ENCODE results near the gene DAAM1. TPM values are rescaled to one million over a fixed set of nuclear protein-coding genes. Genes with fewer than 3 reads are reported as not detected.

The DAAM1 gene
- 10 to 100 TPM; 51.0 to 70.6 (median 60.4) TPM for polyA plus RNA-seq (ENCODE audit: insufficient read length in 3 of 3)
- long read RNA-seq, donor 1, partial matches to known transcripts = 0 of 3 reads
- long read RNA-seq, donor 1, other reads (novel, unspliced or antisense) = 0 of 3 reads
- long read RNA-seq, donor 2, partial matches to known transcripts = 7 of 9 reads
- long read RNA-seq, donor 2, other reads (novel, unspliced or antisense) = 0 of 9 reads
- long read RNA-seq, donor 3, full-length matches to known transcripts = 10 of 10 reads
- long read RNA-seq, donor 3, partial matches to known transcripts = 0 of 10 reads
- long read RNA-seq, donor 3, other reads (novel, unspliced or antisense) = 0 of 10 reads
- long read RNA-seq, donor 4, full-length matches to known transcripts = 5 of 5 reads
- long read RNA-seq, donor 4, partial matches to known transcripts = 0 of 5 reads
- long read RNA-seq, donor 4, other reads (novel, unspliced or antisense) = 0 of 5 reads
- long read RNA-seq, donor 5 = 0 reads
- long read RNA-seq, donor 6, partial matches to known transcripts = 6 of 15 reads
- long read RNA-seq, donor 6, other reads (novel, unspliced or antisense) = 0 of 15 reads
- long read RNA-seq, donor 7, full-length matches to known transcripts = 4 of 4 reads
- long read RNA-seq, donor 7, partial matches to known transcripts = 0 of 4 reads
- long read RNA-seq, donor 7, other reads (novel, unspliced or antisense) = 0 of 4 reads
- long read RNA-seq, donor 8 = 0 reads
- long read RNA-seq, donor 9, partial matches to known transcripts = 0 of 5 reads
- long read RNA-seq, donor 9, other reads (novel, unspliced or antisense) = 0 of 5 reads
- long read RNA-seq, donor 10, partial matches to known transcripts = 0 of 1 reads
- long read RNA-seq, donor 10, other reads (novel, unspliced or antisense) = 0 of 1 reads
- long read RNA-seq, donor 11, full-length matches to known transcripts = 8 of 8 reads
- long read RNA-seq, donor 11, partial matches to known transcripts = 0 of 8 reads
- long read RNA-seq, donor 11, other reads (novel, unspliced or antisense) = 0 of 8 reads
- long read RNA-seq, donor 12, partial matches to known transcripts = 0 of 3 reads
- long read RNA-seq, donor 12, other reads (novel, unspliced or antisense) = 0 of 3 reads
- long read RNA-seq, donor 13 = 0 reads
- long read RNA-seq, donor 14, full-length matches to known transcripts = 2 of 2 reads
- long read RNA-seq, donor 14, partial matches to known transcripts = 0 of 2 reads
- long read RNA-seq, donor 14, other reads (novel, unspliced or antisense) = 0 of 2 reads
- long read RNA-seq, donor 15, partial matches to known transcripts = 0 of 3 reads
- long read RNA-seq, donor 15, other reads (novel, unspliced or antisense) = 0 of 3 reads
- long read RNA-seq, donor 16, full-length matches to known transcripts = 15 of 15 reads
- long read RNA-seq, donor 16, partial matches to known transcripts = 0 of 15 reads
- long read RNA-seq, donor 16, other reads (novel, unspliced or antisense) = 0 of 15 reads

GRCh38 chr14:59188461-59189090, at the start of gene DAAM1:
Gene DAAM1, plus strand, starts transcription at chr14:59188667. Its CDS starts 74,811 bp downstream, at chr14:59263478.
- peak; percentile 90 to 99 (median 97) for DNase-seq (ENCODE audit: extremely low read depth in 1 of 11, low read depth in 9 of 11, low spot score in 4 of 11)

GRCh38 chr14:59139324-59139723, 49.1 kb upstream of the DAAM1 start:
- no peak for DNase-seq (ENCODE audit: extremely low read depth in 1 of 11, low read depth in 9 of 11, low spot score in 4 of 11)

- DNase-seq (ENCODE audit: extremely low read depth in 1 of 11, low read depth in 9 of 11, low spot score in 4 of 11) = peak in 1 of 11 donors; percentile 61
Observed at GRCh38 chr14:59140106-59140843, 48.2 kb upstream of the DAAM1 start.

- DNase-seq (ENCODE audit: extremely low read depth in 1 of 11, low read depth in 9 of 11, low spot score in 4 of 11) = no peak
Observed at GRCh38 chr14:59146484-59146883, 42.0 kb upstream of the DAAM1 start.

GRCh38 chr14:59147007-59147406, 41.5 kb upstream of the DAAM1 start:
- no peak for DNase-seq (ENCODE audit: extremely low read depth in 1 of 11, low read depth in 9 of 11, low spot score in 4 of 11)

- DNase-seq (ENCODE audit: extremely low read depth in 1 of 11, low read depth in 9 of 11, low spot score in 4 of 11) = no peak
Observed at GRCh38 chr14:59148334-59148900, 40.0 kb upstream of the DAAM1 start.

GRCh38 chr14:59150990-59151389, 37.5 kb upstream of the DAAM1 start:
- no peak for DNase-seq (ENCODE audit: extremely low read depth in 1 of 11, low read depth in 9 of 11, low spot score in 4 of 11)

- DNase-seq (ENCODE audit: extremely low read depth in 1 of 11, low read depth in 9 of 11, low spot score in 4 of 11) = no peak
Observed at GRCh38 chr14:59154373-59154772, 34.1 kb upstream of the DAAM1 start.

- no peak for DNase-seq (ENCODE audit: extremely low read depth in 1 of 11, low read depth in 9 of 11, low spot score in 4 of 11)
Observed at GRCh38 chr14:59155886-59156285, 32.6 kb upstream of the DAAM1 start.

GRCh38 chr14:59159169-59159568, 29.3 kb upstream of the DAAM1 start:
- peak in 4 of 11 donors; percentile 18 to 44 (median 40) for DNase-seq (ENCODE audit: extremely low read depth in 1 of 11, low read depth in 9 of 11, low spot score in 4 of 11)

- DNase-seq (ENCODE audit: extremely low read depth in 1 of 11, low read depth in 9 of 11, low spot score in 4 of 11) = no peak
Observed at GRCh38 chr14:59160506-59160905, 28.0 kb upstream of the DAAM1 start.

GRCh38 chr14:59161561-59162175, 26.8 kb upstream of the DAAM1 start:
- peak in 9 of 11 donors; percentile 28 to 80 (median 62) for DNase-seq (ENCODE audit: extremely low read depth in 1 of 11, low read depth in 9 of 11, low spot score in 4 of 11)

GRCh38 chr14:59166258-59166657, 22.2 kb upstream of the DAAM1 start:
- DNase-seq (ENCODE audit: extremely low read depth in 1 of 11, low read depth in 9 of 11, low spot score in 4 of 11) = no peak

- DNase-seq (ENCODE audit: extremely low read depth in 1 of 11, low read depth in 9 of 11, low spot score in 4 of 11) = no peak
Observed at GRCh38 chr14:59175404-59175803, 13.1 kb upstream of the DAAM1 start.

- no peak for DNase-seq (ENCODE audit: extremely low read depth in 1 of 11, low read depth in 9 of 11, low spot score in 4 of 11)
Observed at GRCh38 chr14:59176765-59177164, 11.7 kb upstream of the DAAM1 start.

GRCh38 chr14:59177262-59177661, 11.2 kb upstream of the DAAM1 start:
- DNase-seq (ENCODE audit: extremely low read depth in 1 of 11, low read depth in 9 of 11, low spot score in 4 of 11) = no peak

- DNase-seq (ENCODE audit: extremely low read depth in 1 of 11, low read depth in 9 of 11, low spot score in 4 of 11) = no peak
Observed at GRCh38 chr14:59181791-59182190, 6.7 kb upstream of the DAAM1 start.
